SU-DHL-6 (cell line): Measurements from ENCODE around the gene HAPLN3.

Experiments used
- H2AFZ ChIP-seq: fragments of 200-600 bp; sonication (generic); 2 replicates; pipeline ENCODE4 v1.6.1; 2014; ENCODE audit warnings: low read depth, mild to moderate bottlenecking, moderate library complexity, mixed read lengths, antibody characterized with exemption, low read length; ENCODE audit not compliant: severe bottlenecking
- H3F3A ChIP-seq: fragments of 200-600 bp; shearing (Covaris generic); 2 replicates; pipeline ENCODE4 v1.6.0; 2016; ENCODE audit warnings: antibody characterized with exemption, mild to moderate bottlenecking; ENCODE audit not compliant: insufficient read depth
- H3K27ac ChIP-seq: fragments of 200-600 bp; sonication (generic); 2 replicates; pipeline ENCODE4 v1.5.1; 2016; ENCODE audit warnings: low read depth, mild to moderate bottlenecking, low read length, moderate library complexity, mixed read lengths
- H3K27me3 ChIP-seq: fragments of 200-600 bp; sonication (generic), shearing (Covaris generic); 2 replicates; pipeline ENCODE4 v1.6.0; 2014; ENCODE audit warnings: mild to moderate bottlenecking, low read length
- H3K36me3 ChIP-seq: fragments of 200-600 bp; sonication (generic); 2 replicates; pipeline ENCODE4 v1.6.1; 2014; ENCODE audit warnings: mild to moderate bottlenecking, low read length, mixed read lengths
- H3K4me2 ChIP-seq: fragments of 300-600, 200-600 bp; shearing (Covaris generic), sonication (generic); 2 replicates; pipeline ENCODE4 v1.6.0; 2014; ENCODE audit warnings: low read length, low read depth, mild to moderate bottlenecking; ENCODE audit not compliant: poor library complexity, severe bottlenecking
- H3K4me3 ChIP-seq: fragments of 200-600 bp; sonication (generic); 2 replicates; pipeline ENCODE4 v1.5.1; 2014; ENCODE audit warnings: antibody characterized with exemption, low read length, mild to moderate bottlenecking, mixed read lengths; ENCODE audit not compliant: insufficient read depth, poor library complexity, severe bottlenecking
- H3K79me2 ChIP-seq: fragments of 200-600 bp; sonication (generic); 2 replicates; pipeline ENCODE4 v1.6.1; 2014; ENCODE audit warnings: mild to moderate bottlenecking, low read length, moderate library complexity; ENCODE audit not compliant: insufficient read depth
- H3K9ac ChIP-seq: fragments of 200-600 bp; sonication (generic); 2 replicates; pipeline ENCODE4 v1.7.0; 2014; ENCODE audit warnings: mild to moderate bottlenecking, low read length
- H3K9me2 ChIP-seq: fragments of 200-600 bp; sonication (generic); replicated peaks from 2 replicates; pipeline ENCODE4 v1.6.1; 2014; ENCODE audit warnings: low read length; ENCODE audit not compliant: insufficient read depth
- H3K9me3 ChIP-seq: fragments of 200-600 bp; sonication (generic); 2 replicates; pipeline ENCODE4 v1.6.1; 2014; ENCODE audit warnings: low read length, mixed read lengths; ENCODE audit not compliant: insufficient read depth
- H4K20me1 ChIP-seq: fragments of 200-600 bp; sonication (generic); 2 replicates; pipeline ENCODE4 v1.6.1; 2014; ENCODE audit warnings: low read depth, mild to moderate bottlenecking, antibody characterized with exemption, low read length, moderate library complexity, mixed read lengths
- EZH2phosphoT487 ChIP-seq: fragments of 200-600 bp; sonication (generic), shearing (Covaris generic); conservative IDR thresholded peaks from 2 replicates; pipeline ENCODE4 v1.6.1; 2018; ENCODE audit warnings: mild to moderate bottlenecking, antibody characterized with exemption, low read length, moderate library complexity, mixed read lengths
- TF ChIP-seq, protein P1 (sequence below): fragments of 200-600 bp; sonication (generic); IDR thresholded peaks from one replicate; pipeline ENCODE4 v1.5.1; 2017; ENCODE audit warnings: antibody characterized with exemption, mild to moderate bottlenecking, low read length, moderate library complexity; ENCODE audit not compliant: insufficient read depth, poor library complexity, severe bottlenecking

HAPLN3 gene

DNA sequence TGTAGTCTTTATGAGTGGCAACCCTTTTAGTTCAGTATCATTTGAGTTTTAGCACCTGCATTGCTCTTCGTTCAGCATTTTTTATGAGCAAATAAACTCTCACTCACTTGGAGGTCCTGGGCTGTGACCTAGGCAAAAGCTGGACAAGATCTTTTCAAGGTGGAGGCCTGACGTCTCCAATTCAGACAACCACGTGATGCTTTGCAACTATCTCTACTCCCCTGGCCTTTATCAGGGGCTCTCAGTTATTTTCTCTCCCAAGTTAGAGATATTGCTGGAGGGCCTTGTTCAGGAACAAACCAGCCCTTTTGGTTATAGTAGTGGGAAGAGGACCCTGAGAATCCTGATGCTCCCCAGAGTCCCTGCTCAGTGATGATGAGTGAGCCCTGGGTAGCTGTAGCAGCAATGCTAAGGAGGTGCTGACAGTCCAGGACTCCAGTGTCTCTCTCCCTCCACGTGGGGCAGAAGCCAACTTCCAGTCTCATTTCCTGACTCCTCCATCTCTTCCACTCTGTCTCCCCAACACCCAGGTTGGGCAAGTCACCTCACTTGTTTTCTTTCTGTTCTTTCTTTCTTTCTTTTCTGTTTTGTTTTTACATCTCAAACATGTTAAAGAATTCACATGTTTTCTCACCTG, 30.4 kb downstream of the HAPLN3 start:
- no peak for TF ChIP-seq EZH2phosphoT487
- TF ChIP-seq, protein P1, sequence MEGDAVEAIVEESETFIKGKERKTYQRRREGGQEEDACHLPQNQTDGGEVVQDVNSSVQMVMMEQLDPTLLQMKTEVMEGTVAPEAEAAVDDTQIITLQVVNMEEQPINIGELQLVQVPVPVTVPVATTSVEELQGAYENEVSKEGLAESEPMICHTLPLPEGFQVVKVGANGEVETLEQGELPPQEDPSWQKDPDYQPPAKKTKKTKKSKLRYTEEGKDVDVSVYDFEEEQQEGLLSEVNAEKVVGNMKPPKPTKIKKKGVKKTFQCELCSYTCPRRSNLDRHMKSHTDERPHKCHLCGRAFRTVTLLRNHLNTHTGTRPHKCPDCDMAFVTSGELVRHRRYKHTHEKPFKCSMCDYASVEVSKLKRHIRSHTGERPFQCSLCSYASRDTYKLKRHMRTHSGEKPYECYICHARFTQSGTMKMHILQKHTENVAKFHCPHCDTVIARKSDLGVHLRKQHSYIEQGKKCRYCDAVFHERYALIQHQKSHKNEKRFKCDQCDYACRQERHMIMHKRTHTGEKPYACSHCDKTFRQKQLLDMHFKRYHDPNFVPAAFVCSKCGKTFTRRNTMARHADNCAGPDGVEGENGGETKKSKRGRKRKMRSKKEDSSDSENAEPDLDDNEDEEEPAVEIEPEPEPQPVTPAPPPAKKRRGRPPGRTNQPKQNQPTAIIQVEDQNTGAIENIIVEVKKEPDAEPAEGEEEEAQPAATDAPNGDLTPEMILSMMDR = no peak
- no peaks in the 10 kb centered on the region for H3K9me3 ChIP-seq
- H3K4me2 ChIP-seq = no peak overlapping the region
- no peak overlapping the region for H2AFZ ChIP-seq
- no peak overlapping the region for H3K9ac ChIP-seq
- no peaks in the 10 kb centered on the region for H3K79me2 ChIP-seq
- H4K20me1 ChIP-seq = no peaks in the 10 kb centered on the region
- H3K27me3 ChIP-seq = no peaks in the 10 kb centered on the region
- H3K27ac ChIP-seq = no peak overlapping the region
- H3K9me2 ChIP-seq = no peaks in the 10 kb centered on the region
- no peaks in the 10 kb centered on the region for H3K36me3 ChIP-seq
- H3K4me3 ChIP-seq = no peak overlapping the region
- H3F3A ChIP-seq = no peaks in the 10 kb centered on the region

DNA sequence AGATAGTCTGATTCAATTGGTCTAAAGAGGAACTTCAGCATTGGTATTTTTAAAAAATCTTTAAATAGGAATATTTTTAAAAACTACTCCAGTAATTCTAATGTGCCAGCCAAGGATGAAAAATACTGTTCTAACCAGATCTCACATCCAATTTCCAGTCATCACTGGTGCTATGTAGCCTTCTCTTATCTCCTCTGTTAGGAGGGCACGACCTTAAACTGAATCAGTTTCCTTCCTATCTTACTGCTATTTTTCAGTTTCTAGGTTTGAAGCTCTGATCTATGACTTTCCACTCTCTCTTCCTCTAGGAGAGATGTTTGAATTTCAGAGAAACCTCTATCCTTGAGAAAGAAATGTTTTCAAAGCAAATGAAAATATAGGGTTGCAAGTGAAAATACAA, 31.9 kb downstream of the HAPLN3 start:
- Histone ChIP-seq H3K9me2 (no peaks in the 10 kb centered on the region), H3K79me2 (no peaks in the 10 kb centered on the region), H3K9me3 (no peaks in the 10 kb centered on the region), H3K4me2 (no peak overlapping the region), H3F3A (no peaks in the 10 kb centered on the region), H3K36me3 (no peaks in the 10 kb centered on the region), H3K4me3 (no peak overlapping the region), H4K20me1 (no peaks in the 10 kb centered on the region), H3K27ac (no peak overlapping the region), H3K27me3 (no peaks in the 10 kb centered on the region), H2AFZ (no peak overlapping the region), H3K9ac (no peak overlapping the region)
- TF ChIP-seq, protein P1 = no peak
- no peak for TF ChIP-seq EZH2phosphoT487

DNA sequence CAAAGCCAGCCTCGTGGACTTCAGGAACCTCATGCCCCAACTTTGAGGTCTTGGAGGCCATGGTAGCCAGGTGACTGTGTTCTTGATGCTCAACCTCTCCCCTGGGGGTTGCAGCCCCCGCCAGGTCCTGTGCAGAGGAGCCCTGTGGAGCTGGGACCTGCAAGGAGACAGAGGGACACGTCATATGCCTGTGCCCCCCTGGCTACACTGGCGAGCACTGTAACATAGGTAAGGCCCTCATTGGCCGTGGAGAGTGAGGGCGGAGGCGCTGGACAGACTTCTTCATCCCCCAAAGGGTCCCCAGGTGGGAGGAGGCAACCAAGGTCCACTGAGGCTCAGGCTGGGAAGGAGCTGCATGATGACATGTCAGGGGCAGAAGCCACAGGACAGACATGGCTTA, 35.1 kb downstream of the HAPLN3 start:
- no peak overlapping the region for H2AFZ ChIP-seq
- H3F3A ChIP-seq = no peaks in the 10 kb centered on the region
- no peaks in the 10 kb centered on the region for H3K79me2 ChIP-seq
- no peaks in the 10 kb centered on the region for H3K9me3 ChIP-seq
- no peaks in the 10 kb centered on the region for H4K20me1 ChIP-seq
- TF ChIP-seq EZH2phosphoT487 = no peak
- TF ChIP-seq, protein P1 = no peak
- H3K9me2 ChIP-seq = no peaks in the 10 kb centered on the region
- H3K36me3 ChIP-seq = no peaks in the 10 kb centered on the region
- H3K27me3 ChIP-seq = no peaks in the 10 kb centered on the region
- H3K9ac ChIP-seq = no peak overlapping the region
- H3K4me2 ChIP-seq = no peak overlapping the region
- no peak overlapping the region for H3K4me3 ChIP-seq
- no peak overlapping the region for H3K27ac ChIP-seq
